22Rv1 (cell line): Measurements from ENCODE around the gene C12orf42.

Source experiments
- CTCF ChIP-seq: fragments of 450-650 bp; IDR thresholded peaks from 2 replicates; pipeline ENCODE4 v1.5.1; 2017; ENCODE audit warnings: mild to moderate bottlenecking
- ZFX ChIP-seq: fragments of 450-650 bp; IDR thresholded peaks from 2 replicates; pipeline ENCODE4 v1.6.1; 2017; ENCODE audit warnings: antibody characterized with exemption, borderline replicate concordance

- TF ChIP-seq CTCF: no peak
- TF ChIP-seq ZFX: no peak
Observed at GRCh38 chr12:103524238-103524875, 28.6 kb upstream of the C12orf42 start.
